Erythroblast (primary cell): ENCODE measurements around the gene NLRC5.

Experiments
- GATA1 ChIP-seq: IDR thresholded peaks from 2 replicates; pipeline ENCODE4 v1.6.1; 2011; ENCODE audit warnings: low read depth, mild to moderate bottlenecking, control low read depth, low read length, moderate library complexity
- POLR2A ChIP-seq: IDR thresholded peaks from 2 replicates; pipeline ENCODE4 v1.6.1; 2011; ENCODE audit warnings: mild to moderate bottlenecking, low read length

GRCh38 chr16:56981729-56982271, 7.6 kb upstream of the NLRC5 start:
- TF ChIP-seq POLR2A, result no peak
- no peak for TF ChIP-seq GATA1
